T1000 (cell line): ENCODE data around the gene DIABLO.
"Not testable (repeated sequence)": the region's sequence is repeated elsewhere in the genome, so short reads cannot be mapped to it uniquely, and the experiment has no call there.

Experiments used
- DNase-seq: peaks from one replicate; lab custom pipeline; 2025; ENCODE audit warnings: mixed read lengths; lab: John Stamatoyannopoulos, UW

Gene DIABLO

DNA sequence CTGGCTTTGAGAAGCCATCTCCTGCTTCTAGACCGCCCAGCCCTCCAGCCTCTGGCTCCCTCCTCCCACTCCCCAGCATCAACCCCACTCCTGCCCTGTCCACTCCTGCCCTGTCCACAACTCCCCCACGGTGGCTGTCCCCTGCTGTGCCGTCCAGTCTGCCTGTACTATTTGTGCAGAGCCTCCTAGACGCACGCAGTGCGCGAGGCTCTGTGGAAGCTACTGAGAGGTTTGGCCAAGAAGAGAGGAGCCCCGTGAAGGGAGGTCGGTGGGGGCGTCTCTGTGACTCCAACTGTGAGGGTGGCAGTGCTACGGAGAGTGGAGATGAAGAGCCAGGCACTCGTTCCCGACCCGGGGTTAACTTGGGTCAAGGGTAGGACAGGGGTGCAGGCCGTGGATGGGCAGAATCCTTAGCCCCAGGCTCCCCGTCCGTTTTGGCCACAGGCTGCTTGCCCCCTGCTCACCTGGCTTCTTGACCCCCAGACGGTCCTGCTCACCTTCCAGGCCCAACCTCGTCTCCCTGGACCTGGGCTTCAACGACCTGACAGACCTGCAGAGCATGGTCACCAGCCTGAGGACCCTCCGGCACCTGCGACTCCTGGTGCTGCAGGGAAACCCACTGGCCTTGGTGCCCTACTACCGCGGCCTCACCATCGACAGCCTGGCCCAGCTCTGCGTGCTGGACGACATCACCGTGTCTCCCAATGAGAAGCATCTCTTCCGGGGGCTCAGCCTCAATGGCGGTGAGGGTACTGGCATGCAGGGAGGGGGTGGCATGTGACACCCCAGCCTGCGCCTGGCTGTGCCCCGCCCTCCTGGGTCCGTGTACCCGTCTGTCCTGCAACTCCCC, 36.0 kb downstream of the DIABLO start:
- DNase-seq = no peak

DNA sequence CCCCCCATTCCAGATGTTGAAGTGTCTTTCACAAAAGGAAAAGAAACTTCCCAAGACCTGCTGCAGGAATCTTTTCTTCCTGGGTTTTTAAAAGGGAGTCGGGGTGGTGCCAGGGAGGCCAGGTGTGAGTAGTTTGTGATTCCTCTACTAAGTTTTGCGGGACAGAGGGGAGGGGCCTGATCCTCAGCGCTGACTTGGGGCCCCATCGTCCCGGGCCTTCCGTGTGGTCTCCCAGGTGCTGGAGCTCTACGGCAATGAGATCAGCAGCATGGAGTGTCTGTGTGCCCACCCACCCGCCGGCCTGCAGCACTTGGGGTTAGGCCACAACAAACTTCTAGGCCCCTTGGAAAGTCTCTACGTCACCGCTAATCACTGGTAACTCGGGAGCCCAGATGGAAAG, 38.4 kb downstream of the DIABLO start:
- no peak for DNase-seq

DNA sequence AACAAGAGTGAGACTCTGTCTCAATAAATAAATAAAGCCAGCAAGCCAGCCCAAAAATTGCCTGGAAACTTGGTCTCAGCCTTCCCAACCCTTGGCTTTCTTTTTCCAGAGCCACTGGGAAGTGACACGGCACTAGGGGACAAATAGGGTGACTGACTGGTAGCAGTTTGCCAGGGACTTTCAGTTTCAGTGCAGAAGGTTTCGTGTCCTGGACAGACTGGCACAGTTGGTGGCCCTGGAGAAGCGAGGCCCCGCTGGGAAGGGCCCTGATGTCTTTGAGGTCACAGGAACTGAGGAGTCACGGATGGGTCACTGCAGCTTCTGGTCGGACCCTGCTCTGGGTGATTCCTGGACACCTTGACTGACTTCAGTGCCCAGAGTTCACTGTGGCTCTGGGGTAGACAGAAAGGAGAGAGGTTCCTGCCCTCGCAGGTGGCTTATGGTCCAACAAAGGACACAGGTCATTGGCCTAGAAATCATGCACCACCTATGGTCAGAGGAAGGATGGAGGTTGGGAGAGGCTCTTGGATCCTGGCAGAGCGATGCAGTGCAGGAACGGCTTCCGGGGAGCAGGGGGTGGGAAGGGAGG, 40.3 kb downstream of the DIABLO start:
- DNase-seq = no peak

DNA sequence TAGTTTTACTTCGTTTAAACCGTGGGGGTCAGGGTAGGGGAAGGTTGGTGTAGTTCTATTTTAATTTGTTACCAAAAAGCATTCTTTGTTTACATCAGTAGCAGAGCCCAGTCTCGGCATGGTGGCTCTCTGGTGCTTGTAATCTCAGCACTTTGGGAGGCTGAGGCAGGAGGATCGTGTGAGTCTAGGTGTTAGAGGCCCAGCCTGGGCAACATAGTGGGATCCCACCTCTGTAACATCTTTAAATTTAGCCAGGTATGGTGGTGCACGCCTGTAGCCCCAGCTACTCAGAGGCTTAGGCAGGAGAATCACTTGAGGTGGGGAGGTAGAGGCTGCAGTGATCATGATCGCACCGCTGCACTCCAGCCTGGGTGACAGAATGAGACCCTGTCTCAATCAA, 40.8 kb downstream of the DIABLO start:
- DNase-seq = no peak

DNA sequence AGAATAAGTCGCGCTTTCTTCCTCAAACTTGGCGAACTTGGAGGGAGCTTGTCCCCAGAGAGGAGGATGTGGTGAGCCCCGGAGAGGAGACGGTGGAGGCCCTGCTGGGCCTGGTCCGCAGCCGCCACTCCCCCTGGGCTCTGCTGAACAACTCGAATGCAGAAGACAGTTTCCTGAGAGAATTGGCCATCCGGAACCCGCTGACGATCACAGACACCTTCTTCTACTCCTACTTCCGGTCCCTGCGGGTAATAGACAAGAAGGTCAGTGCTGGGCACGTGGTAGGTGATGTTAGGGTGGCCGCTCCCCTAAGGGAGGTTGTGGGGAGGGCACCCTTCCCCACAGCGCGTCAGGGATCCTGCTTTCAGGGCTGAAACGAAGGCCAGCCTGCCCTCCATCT, 41.3 kb downstream of the DIABLO start:
- DNase-seq = no peak

DNA sequence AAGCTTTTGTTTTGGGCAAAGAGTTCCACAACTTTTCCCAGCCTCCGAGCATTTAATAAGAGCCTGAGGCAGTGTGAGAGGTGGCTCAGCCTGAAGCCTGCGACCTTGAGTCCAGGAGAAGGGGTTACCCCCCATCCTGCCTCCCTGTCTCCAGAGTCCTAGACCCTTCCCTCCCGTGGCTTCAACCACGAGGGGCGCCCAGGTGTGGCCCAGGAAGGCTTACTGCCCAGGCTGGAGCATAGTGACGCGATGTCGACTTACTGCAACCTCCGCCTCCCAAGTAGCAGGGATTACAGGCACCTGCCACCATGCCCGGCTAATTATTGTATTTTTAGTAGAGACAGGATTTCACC, 42.3 kb downstream of the DIABLO start:
- no peak for DNase-seq

DNA sequence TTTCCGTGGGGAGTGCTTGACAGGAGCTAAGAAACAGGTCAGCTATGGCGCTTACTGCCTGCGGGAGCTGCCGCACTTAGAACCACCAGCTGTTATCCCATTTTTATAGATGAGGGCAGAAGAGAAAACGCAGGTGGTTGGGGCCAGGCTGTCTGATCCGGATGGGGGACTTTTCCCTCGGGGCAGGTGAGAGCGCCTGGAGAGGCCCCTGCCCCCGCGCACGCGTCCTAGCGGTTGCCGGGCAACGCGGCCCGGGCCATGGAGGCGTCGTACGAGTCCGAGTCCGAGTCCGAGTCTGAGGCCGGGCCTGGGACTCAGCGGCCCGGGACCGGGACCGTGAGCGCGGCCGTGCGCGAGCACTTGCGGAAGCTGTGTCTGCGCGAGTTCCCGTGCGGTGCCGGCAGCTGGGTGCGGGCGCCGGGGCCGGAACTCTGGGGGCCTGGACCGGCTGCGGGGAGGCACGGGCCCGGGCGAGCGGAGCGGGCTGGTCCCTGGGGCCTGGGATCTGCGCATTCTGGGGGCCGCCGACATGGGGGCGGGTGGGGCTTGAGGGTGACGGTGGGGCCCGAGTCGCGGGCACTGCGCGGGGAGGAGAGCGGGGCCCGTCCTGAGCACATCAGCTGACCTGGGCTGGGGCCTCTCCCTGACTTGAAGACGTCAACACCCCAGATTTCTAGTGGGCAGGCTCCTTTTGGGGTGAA, 42.8 kb downstream of the DIABLO start, which contains the start of gene LRRC43:
TSS of gene LRRC43 (plus strand) at position 237 of the 701 bp plus-strand sequence. CDS start at position 259, 22 bp downstream.
- no peak for DNase-seq

DNA sequence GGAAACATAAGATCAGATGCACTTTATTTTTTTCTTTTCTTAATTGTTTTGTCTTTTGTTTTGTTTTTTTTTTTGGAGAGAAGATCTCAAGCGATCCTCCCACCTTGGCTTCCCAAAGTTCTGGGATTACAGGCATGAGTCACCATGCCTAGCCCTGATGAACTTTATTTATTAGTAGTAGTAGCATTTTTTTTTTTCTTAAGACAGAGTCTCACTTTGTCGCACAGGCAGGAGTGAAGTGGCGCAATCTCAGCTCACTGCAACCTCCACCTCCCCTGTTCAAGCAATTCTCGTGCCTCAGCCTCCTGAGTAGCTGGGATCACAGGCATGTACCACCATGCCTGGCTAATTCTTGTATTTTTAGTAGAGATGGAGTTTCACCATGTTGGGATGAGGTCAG, 49.4 kb downstream of the DIABLO start:
- not testable (repeated sequence) for DNase-seq

DNA sequence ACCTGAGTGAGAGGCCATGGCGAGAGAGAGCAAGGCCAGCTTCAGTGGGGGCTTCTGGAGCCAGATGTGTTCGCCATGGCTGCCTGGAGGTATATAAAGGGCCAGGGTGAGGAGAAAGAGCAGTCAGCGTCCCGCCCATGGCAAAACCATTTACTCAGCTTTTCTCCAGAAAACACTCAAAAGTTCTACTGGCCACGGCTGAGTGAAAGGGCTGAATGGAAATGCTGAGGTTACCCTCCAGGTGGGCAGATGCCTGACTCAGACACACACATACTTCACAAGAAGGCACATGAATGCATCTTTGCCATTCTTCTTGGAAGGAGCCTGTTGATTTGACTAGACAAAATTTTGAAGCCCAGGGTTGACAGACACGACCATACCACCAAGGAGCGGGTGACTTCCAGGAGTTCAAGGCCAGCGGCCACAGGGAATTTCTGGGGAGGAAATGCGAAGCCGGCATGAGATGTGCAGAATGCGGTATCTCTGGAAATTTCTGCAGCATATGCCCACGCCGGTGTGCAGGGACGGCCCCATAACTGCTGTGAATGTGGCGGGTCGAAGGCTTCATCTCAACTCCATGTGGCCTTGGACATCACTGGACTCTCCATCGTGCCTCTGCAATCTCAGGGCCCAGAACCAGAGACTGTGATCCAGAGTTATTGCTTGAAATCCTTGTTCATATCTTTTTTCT, 51.6 kb downstream of the DIABLO start, which contains the start of gene IL31:
TSS of gene IL31 (minus strand) at position 67 of the 691 bp plus-strand sequence. CDS start at position 18, 49 bp downstream.
- DNase-seq = no peak

DNA sequence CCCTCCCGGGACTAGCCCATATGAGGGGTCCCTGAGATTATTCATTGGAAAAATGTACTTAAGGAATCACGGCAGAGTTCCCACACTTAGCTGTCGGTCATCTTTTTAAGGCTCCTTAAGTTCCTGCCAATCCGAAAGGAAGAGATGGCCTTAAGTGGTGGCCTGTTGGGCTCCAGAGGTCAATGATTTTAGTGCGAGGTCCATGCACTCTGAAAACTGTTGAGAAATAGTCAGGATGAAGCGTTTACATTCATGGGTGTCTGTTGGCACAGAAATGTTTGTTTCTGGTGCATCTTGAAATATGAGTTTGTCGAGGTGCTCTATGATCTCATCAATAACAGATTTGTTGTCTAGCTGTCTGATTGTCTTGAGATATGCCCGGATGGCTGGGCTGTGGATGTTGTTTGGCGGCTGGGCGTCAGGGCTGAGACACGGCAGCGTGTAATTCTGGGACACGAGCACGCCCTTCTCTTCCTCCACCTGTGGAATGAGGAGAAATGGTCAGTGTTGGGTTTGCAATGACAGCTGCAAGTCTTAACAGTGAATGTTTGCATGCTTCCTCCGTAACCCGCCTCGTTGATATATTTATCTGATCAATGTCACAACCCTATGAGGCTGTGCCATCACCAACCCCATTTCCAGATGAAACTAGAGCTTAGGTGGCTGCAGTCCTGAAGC, 53.5 kb downstream of the DIABLO start:
- no peak for DNase-seq

DNA sequence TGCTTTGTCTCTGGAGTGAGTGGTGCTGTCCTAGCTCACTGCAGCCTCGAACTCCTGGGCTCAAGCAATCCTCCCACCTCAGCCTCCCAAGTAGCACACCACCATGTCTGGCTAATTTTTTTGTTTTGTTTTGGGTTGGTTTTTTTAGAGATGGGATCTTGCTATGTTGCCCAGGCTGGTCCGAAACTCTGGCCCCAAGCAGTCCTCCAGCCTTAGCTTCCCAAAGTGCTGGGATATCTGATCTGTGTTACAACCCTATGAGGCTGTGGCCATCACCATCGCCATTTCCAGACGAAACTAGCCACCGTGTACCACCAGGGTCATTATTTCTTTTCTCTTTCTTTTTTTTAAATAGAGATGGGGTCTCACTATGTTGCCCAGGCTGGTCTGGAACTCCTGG, 54.5 kb downstream of the DIABLO start:
- DNase-seq = no peak

DNA sequence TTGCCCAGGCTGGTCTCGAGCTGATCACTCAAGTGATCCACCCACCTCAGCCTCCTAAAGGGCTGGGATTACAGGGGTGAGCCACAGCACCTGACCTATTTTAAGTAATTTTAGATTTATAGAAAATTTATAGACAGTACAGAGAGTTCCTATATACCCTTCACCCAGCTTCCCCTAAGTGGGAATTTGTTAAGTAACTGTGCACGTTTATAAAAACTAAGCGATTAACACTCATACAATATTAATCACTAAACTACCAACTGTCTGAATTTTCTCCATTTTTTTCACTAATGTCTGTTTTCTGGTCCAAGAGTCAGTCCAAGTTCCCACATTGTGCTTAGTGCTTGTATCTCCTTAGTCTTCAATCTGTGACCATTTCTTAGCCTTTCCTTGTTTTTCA, 57.4 kb downstream of the DIABLO start:
- DNase-seq = no peak

DNA sequence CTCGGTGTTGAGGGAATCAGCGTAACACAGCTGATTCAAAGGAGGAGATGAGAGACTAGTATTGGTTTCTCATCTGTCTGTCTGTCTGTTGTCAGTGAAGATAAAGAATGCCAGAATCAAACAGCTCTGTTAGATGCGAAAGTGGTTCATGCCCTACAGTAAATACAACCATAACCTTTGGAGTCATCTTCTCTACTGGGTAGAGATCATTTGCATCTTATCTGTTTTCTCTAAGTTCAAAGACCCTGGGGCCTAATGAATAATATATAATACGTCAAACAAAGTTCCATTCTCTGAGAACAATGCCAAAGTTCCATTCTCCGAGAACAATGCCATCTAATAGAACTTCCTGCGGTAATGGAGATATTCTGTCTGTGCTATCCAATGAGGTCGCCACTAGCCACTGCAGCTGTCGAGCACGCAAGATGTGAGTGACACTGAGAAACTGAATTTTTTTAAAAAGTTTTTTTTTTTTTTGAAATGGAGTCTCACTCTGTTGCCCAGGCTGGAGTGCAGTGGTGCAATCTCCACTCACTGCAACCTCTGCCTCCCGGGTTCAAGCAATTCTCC, 58.4 kb downstream of the DIABLO start:
- DNase-seq = no peak

DNA sequence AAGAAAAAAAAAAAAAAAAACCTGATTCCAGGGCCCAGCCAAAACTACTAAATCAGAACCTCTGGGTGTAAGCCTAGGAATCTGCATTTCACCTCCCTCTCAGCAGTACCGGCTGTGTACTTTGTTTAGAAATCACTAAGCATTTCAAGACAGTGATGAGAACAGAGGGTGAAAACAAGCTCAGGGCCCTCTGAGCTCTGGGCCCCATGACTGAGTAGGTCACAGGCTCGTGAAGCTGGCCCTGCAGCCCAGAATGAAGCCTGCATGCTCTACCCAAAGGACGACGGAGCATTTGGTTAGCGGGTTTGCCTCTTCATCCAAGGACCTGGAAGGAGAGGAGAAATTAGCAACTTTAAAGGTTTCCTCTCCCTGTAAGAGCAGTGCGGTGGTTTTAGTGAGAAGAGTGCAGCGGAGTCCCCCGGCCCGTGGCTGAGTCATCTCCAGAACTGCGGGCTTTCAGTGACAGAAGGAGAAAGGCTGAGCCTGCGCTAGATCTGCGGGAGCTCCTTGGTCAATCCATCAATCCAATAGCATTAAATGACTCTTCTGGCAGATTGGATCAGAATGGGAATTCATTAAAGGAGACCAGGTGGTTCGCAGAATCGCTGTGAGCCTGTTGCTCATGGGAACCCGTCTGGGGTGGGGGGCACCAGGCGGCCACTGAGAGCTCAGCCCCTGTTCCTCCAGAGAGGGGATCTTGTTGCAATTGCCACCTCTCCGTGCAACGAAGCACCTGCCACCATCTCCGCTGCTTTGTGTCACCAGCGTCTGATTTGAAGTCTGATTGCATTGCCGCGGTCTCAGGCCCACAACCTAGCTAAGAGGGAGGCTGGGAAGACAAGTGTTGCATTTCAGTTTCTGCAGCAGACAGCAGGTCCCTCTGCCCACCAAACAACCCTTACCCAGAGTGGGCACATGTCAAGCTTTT, 59.2 kb downstream of the DIABLO start:
- DNase-seq = no peak

DNA sequence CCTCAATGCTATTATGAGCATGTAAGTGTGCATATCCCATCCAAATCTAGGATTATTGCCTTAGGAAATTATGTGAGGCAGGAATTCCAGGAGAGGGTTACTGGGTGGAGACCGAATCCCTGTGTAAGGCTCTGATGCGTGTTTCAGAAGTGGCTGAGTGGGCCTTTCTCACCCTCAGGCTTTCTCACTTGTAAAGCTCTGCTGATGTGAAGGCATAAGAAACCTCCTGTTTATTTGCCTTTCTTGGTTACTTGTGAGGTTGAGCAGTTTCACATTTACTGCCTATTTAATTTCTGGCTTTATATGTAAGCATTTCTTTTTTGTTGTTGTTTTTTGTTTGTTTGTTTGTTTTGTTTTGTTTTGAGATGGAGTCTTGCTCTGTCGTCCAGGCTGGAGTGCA, 62.9 kb downstream of the DIABLO start:
- DNase-seq = no peak

DNA sequence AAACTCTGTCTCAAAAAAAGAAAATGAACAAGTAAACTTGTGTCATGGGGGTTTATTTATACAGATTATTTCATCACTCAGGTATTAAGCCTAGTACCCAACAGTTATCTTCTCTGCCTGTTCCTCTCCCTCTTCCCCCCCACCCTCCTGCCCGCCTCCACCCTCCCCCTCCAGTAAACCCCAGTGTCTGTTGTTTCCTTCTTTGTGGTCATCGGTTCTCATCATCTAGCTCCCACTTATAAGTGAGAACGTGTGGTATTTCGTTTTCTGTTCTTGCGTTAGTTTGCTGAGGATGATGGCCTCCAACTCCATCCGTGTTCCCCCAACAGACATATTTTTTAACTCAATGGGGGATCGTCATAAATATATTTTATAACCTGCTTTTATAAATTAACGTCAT, 64.2 kb downstream of the DIABLO start:
- no peak for DNase-seq

DNA sequence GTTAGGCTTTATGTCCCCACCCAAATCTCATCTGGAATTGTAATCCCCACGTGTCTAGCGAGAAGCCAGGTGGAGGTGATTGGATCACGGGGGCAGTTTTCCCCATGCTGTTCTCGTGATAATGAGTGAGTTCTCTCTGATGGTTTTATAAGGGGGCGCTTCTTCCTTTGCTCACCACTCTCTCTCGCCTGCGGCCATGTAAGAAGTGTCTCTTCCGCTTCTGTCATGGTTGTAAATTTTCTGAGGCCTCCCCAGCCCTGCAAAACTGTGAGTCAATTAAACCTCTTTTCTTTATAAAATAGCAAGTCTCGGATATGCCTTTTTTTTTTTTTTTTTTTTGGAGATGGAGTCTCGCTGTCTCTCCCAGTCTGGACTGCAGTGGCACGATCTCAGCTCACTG, 65.1 kb downstream of the DIABLO start:
- DNase-seq = no peak

DNA sequence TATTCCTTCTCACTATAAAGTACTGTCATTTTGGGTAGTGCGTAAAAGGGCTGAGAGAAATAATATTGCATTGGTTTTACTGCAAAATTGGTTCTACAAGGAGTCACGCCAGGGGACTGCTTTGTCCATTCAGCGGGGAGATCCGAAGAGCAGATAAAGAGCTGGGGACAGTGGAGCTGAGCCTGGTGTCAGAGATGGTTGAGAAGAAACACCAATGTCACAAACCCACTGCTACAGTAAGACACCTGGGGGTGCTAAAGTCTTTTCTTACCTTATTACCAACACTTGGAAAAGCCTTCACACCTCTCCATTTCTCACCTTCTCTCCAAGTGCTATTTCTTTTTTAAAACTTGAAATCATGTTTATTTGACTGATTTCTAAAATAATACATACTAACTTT, 66.0 kb downstream of the DIABLO start:
- no peak for DNase-seq

DNA sequence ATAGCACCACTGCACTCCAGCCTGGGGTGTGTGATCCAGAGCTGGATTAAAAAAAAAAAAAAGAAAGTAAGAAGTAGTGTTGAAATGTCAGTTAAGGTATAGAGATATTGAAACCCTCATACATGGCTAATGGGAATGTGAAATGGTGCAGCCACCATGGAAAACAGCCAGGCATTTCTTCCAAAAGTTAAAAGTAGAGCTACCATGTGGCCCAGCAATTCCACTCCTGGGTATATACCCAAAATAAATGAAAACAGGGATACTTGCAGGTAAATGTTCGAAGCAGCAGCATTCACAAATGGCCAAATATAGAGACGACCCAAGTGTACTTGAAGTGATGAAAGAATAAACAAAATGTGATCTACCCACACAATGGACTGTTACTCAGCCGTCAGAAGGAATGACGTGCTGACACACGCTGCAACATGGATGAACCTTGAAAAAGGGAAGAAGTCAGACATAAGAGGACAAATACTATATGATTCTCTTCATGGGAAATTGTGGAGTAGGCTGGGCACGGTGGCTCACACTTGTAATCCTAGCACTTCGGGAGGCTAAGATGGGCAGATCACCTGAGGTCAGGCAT, 67.1 kb downstream of the DIABLO start:
- DNase-seq = no peak
